Measurements from ENCODE around the gene GET3. TPM values are rescaled to one million over a fixed set of nuclear protein-coding genes. Genes with fewer than 3 reads are reported as not detected.

Gene GET3
- total and polyA plus RNA-seq, 7 experiments from 2014 or later, result 22.6 to 60.3 (median 32.0) TPM

- intact Hi-C loops (cut with micrococcal nuclease), result loop anchor here (1.0 kb wide), 3 partner anchors 9 to 81 kb away; partner anchors contain the start of gene HOOK2 (in 1 of the 2)
- Histone ChIP-seq H3K36me3 (ENCODE audit: control insufficient read depth in 2 of 3, insufficient read depth in 3 of 3, low read length in 3 of 3) (peaks cover 0 to 9% (median 4%) of the 10 kb centered on the region in 3 experiments), H3K4me1 (ENCODE audit: control insufficient read depth in 2 of 2, insufficient read depth in 2 of 2, low read length in 2 of 2) (no peaks in the 10 kb centered on the region), H3K27ac (ENCODE audit: low read depth, low read length) (no peak overlapping the region), H3K4me3 (ENCODE audit: low read length) (no peak overlapping the region), H3K9me3 (ENCODE audit: control insufficient read depth in 2 of 3, low read length in 3 of 3) (no peaks in the 10 kb centered on the region), H3K27me3 (ENCODE audit: control insufficient read depth in 2 of 2, insufficient read depth in 2 of 2, low read length in 2 of 2) (no peaks in the 10 kb centered on the region)
- no peak overlapping the region for H3K27ac Mint-ChIP-seq
- H3K36me3 Mint-ChIP-seq, result peaks cover 0 to 14% (median 0%) of the 10 kb centered on the region in 5 donors
- no peaks in the 10 kb centered on the region for H3K9me3 Mint-ChIP-seq
- DNase-seq (peak in 8 of 9 donors; percentile 64 to 89 (median 72)), ATAC-seq (peak; percentile 92)
- ChIA-PET POLR2A (interaction anchor here (0.6 to 3.8 kb wide), 12 partner anchors 9 to 197 kb away, joined by 3 to 29 read pairs (median 4); partner anchors contain the start of genes HOOK2 and JUNB), CTCF (interaction anchor here (0.6 to 7.8 kb wide), 16 partner anchors 8 to 362 kb away, joined by 3 to 121 read pairs (median 4); partner anchors contain the start of gene TNPO2)
- peaks cover 0 to 9% (median 0%) of the 10 kb centered on the region in 7 donors for H3K4me1 Mint-ChIP-seq
- peak overlapping the region in 3 of 10 donors; percentile 7 to 60 (median 44) for H3K4me3 Mint-ChIP-seq
- H3K27me3 Mint-ChIP-seq, result no peaks in the 10 kb centered on the region
These were observed 28.8 kb downstream of the GET3 start for GRCh38 chr19:12766051-12766521.

GRCh38 chr19:12767150-12767549 lies 29.9 kb downstream of the GET3 start:
- ChIA-PET POLR2A (interaction anchor here (2.9 to 3.8 kb wide), 2 partner anchors 25 to 28 kb away, joined by 18 to 29 read pairs; partner anchors contain the start of gene JUNB), CTCF (interaction anchor here (0.7 to 7.8 kb wide), 5 partner anchors 9 to 80 kb away, joined by 3 to 121 read pairs (median 10); no protein-coding TSS in a partner anchor)
- Histone ChIP-seq H3K9me3 (ENCODE audit: control insufficient read depth in 2 of 3, low read length in 3 of 3) (no peaks in the 10 kb centered on the region), H3K27me3 (ENCODE audit: control insufficient read depth in 2 of 2, insufficient read depth in 2 of 2, low read length in 2 of 2) (no peaks in the 10 kb centered on the region), H3K4me3 (ENCODE audit: low read length) (no peak overlapping the region), H3K4me1 (ENCODE audit: control insufficient read depth in 2 of 2, insufficient read depth in 2 of 2, low read length in 2 of 2) (no peaks in the 10 kb centered on the region), H3K27ac (ENCODE audit: low read depth, low read length) (no peak overlapping the region), H3K36me3 (ENCODE audit: control insufficient read depth in 2 of 3, insufficient read depth in 3 of 3, low read length in 3 of 3) (peaks cover 0 to 9% (median 4%) of the 10 kb centered on the region in 3 experiments)
- peaks cover 0 to 14% (median 0%) of the 10 kb centered on the region in 5 donors for H3K36me3 Mint-ChIP-seq
- H3K27me3 Mint-ChIP-seq, result no peaks in the 10 kb centered on the region
- H3K27ac Mint-ChIP-seq, result no peak overlapping the region
- H3K4me1 Mint-ChIP-seq, result peaks cover 0 to 10% (median 0%) of the 10 kb centered on the region in 7 donors
- DNase-seq, result no peak
- intact Hi-C loops (cut with micrococcal nuclease), result no loop called here
- ATAC-seq, result no peak
- no peaks in the 10 kb centered on the region for H3K9me3 Mint-ChIP-seq
- H3K4me3 Mint-ChIP-seq, result no peak overlapping the region

GRCh38 chr19:12767666-12768065 lies 30.4 kb downstream of the GET3 start:
- Mint-ChIP-seq H3K4me3 (no peak overlapping the region), H3K36me3 (peaks cover 0 to 14% (median 0%) of the 10 kb centered on the region in 5 donors), H3K27ac (peak overlapping the region in 1 of 9 donors; percentile 58), H3K4me1 (peaks cover 0 to 10% (median 0%) of the 10 kb centered on the region in 7 donors), H3K27me3 (no peaks in the 10 kb centered on the region), H3K9me3 (no peaks in the 10 kb centered on the region)
- H3K9me3 ChIP-seq (ENCODE audit: control insufficient read depth in 2 of 3, low read length in 3 of 3), result no peaks in the 10 kb centered on the region
- CTCF ChIA-PET, result interaction anchor here (0.7 to 7.8 kb wide), 4 partner anchors 10 to 80 kb away, joined by 3 to 121 read pairs (median 60); no protein-coding TSS in a partner anchor
- intact Hi-C loops (cut with micrococcal nuclease), result no loop called here
- no peak overlapping the region for H3K27ac ChIP-seq (ENCODE audit: low read depth, low read length)
- no peaks in the 10 kb centered on the region for H3K4me1 ChIP-seq (ENCODE audit: control insufficient read depth in 2 of 2, insufficient read depth in 2 of 2, low read length in 2 of 2)
- POLR2A ChIA-PET, result interaction anchor here (2.9 to 3.8 kb wide), 2 partner anchors 24 to 28 kb away, joined by 18 to 29 read pairs; partner anchors contain the start of gene JUNB
- H3K36me3 ChIP-seq (ENCODE audit: control insufficient read depth in 2 of 3, insufficient read depth in 3 of 3, low read length in 3 of 3), result peaks cover 0 to 9% (median 4%) of the 10 kb centered on the region in 3 experiments
- no peak overlapping the region for H3K4me3 ChIP-seq (ENCODE audit: low read length)
- DNase-seq, result no peak
- H3K27me3 ChIP-seq (ENCODE audit: control insufficient read depth in 2 of 2, insufficient read depth in 2 of 2, low read length in 2 of 2), result no peaks in the 10 kb centered on the region
- no peak for ATAC-seq

GRCh38 chr19:12769689-12770088 lies 32.4 kb downstream of the GET3 start:
- peaks cover 3% of the 10 kb centered on the region in 2 donors for H3K4me1 ChIP-seq (ENCODE audit: control insufficient read depth in 2 of 2, insufficient read depth in 2 of 2, low read length in 2 of 2)
- DNase-seq, result peak in 5 of 9 donors; percentile 37 to 46 (median 40)
- no peaks in the 10 kb centered on the region for H3K9me3 ChIP-seq (ENCODE audit: control insufficient read depth in 2 of 3, low read length in 3 of 3)
- no peak overlapping the region for H3K4me3 ChIP-seq (ENCODE audit: low read length)
- ChIA-PET CTCF (interaction anchor here (0.6 to 7.7 kb wide), 7 partner anchors 9 to 94 kb away, joined by 3 to 38 read pairs (median 4); no protein-coding TSS in a partner anchor), POLR2A (interaction anchor here (0.6 to 1.3 kb wide), 3 partner anchors 9 to 25 kb away, joined by 3 to 4 read pairs (median 4); no protein-coding TSS in a partner anchor)
- H3K36me3 ChIP-seq (ENCODE audit: control insufficient read depth in 2 of 3, insufficient read depth in 3 of 3, low read length in 3 of 3), result peaks cover 0 to 7% (median 4%) of the 10 kb centered on the region in 3 experiments
- Mint-ChIP-seq H3K4me3 (peak overlapping the region in 3 of 10 donors; percentile 23 to 51 (median 39)), H3K4me1 (peaks cover 4 to 16% (median 10%) of the 10 kb centered on the region in 7 donors), H3K36me3 (peaks cover 0 to 5% (median 0%) of the 10 kb centered on the region in 5 donors), H3K27me3 (no peaks in the 10 kb centered on the region), H3K27ac (peak overlapping the region in 1 of 9 donors; percentile 64), H3K9me3 (peaks cover 0 to under 1% (median 0%) of the 10 kb centered on the region in 11 donors)
- no peaks in the 10 kb centered on the region for H3K27me3 ChIP-seq (ENCODE audit: control insufficient read depth in 2 of 2, insufficient read depth in 2 of 2, low read length in 2 of 2)
- ATAC-seq, result peak; percentile 78
- intact Hi-C loops (cut with micrococcal nuclease), result no loop called here
- no peak overlapping the region for H3K27ac ChIP-seq (ENCODE audit: low read depth, low read length)

- Histone ChIP-seq H3K9me3 (ENCODE audit: control insufficient read depth in 2 of 3, low read length in 3 of 3) (no peaks in the 10 kb centered on the region), H3K4me3 (ENCODE audit: low read length) (no peak overlapping the region), H3K4me1 (ENCODE audit: control insufficient read depth in 2 of 2, insufficient read depth in 2 of 2, low read length in 2 of 2) (peaks cover 7% of the 10 kb centered on the region in 2 donors), H3K27me3 (ENCODE audit: control insufficient read depth in 2 of 2, insufficient read depth in 2 of 2, low read length in 2 of 2) (no peaks in the 10 kb centered on the region), H3K27ac (ENCODE audit: low read depth, low read length) (no peak overlapping the region), H3K36me3 (ENCODE audit: control insufficient read depth in 2 of 3, insufficient read depth in 3 of 3, low read length in 3 of 3) (peaks cover 0 to 5% (median 4%) of the 10 kb centered on the region in 3 experiments)
- no peak overlapping the region for H3K27ac Mint-ChIP-seq
- no peaks in the 10 kb centered on the region for H3K36me3 Mint-ChIP-seq
- no peak for ATAC-seq
- peaks cover 0 to 2% (median 0%) of the 10 kb centered on the region in 11 donors for H3K9me3 Mint-ChIP-seq
- no peak for DNase-seq
- no peaks in the 10 kb centered on the region for H3K27me3 Mint-ChIP-seq
- peaks cover 6 to 16% (median 10%) of the 10 kb centered on the region in 7 donors for H3K4me1 Mint-ChIP-seq
- H3K4me3 Mint-ChIP-seq, result no peak overlapping the region
- ChIA-PET CTCF (interaction anchor here (1.3 to 7.7 kb wide), 4 partner anchors 10 to 77 kb away, joined by 4 to 38 read pairs (median 7); no protein-coding TSS in a partner anchor), POLR2A (interaction anchor here (0.7 to 1.5 kb wide), 3 partner anchors 21 to 31 kb away, joined by 3 to 5 read pairs (median 3); partner anchors contain the start of genes JUNB and THSD8)
- intact Hi-C loops (cut with micrococcal nuclease), result no loop called here
These were observed 33.6 kb downstream of the GET3 start for GRCh38 chr19:12770922-12771321.

- Mint-ChIP-seq H3K27me3 (no peaks in the 10 kb centered on the region), H3K4me3 (no peak overlapping the region), H3K27ac (no peak overlapping the region), H3K9me3 (peaks cover 0 to 2% (median 0%) of the 10 kb centered on the region in 11 donors), H3K36me3 (no peaks in the 10 kb centered on the region), H3K4me1 (peaks cover 6 to 15% (median 9%) of the 10 kb centered on the region in 7 donors)
- ChIA-PET CTCF (interaction anchor here (0.6 to 7.7 kb wide), 2 partner anchors 12 to 39 kb away, joined by 3 to 38 read pairs; no protein-coding TSS in a partner anchor), POLR2A (interaction anchor here (1.2 to 12.9 kb wide), 2 partner anchors 12 to 22 kb away, joined by 3 to 621 read pairs; partner anchors contain the start of gene JUNB)
- DNase-seq (no peak), ATAC-seq (no peak)
- no peak overlapping the region for H3K4me3 ChIP-seq (ENCODE audit: low read length)
- no peaks in the 10 kb centered on the region for H3K27me3 ChIP-seq (ENCODE audit: control insufficient read depth in 2 of 2, insufficient read depth in 2 of 2, low read length in 2 of 2)
- H3K9me3 ChIP-seq (ENCODE audit: control insufficient read depth in 2 of 3, low read length in 3 of 3), result no peaks in the 10 kb centered on the region
- peaks cover 0 to 5% (median 4%) of the 10 kb centered on the region in 3 experiments for H3K36me3 ChIP-seq (ENCODE audit: control insufficient read depth in 2 of 3, insufficient read depth in 3 of 3, low read length in 3 of 3)
- H3K4me1 ChIP-seq (ENCODE audit: control insufficient read depth in 2 of 2, insufficient read depth in 2 of 2, low read length in 2 of 2), result peaks cover 7 to 9% of the 10 kb centered on the region in 2 donors
- no peak overlapping the region for H3K27ac ChIP-seq (ENCODE audit: low read depth, low read length)
- intact Hi-C loops (cut with micrococcal nuclease), result no loop called here
These were observed 35.0 kb downstream of the GET3 start for GRCh38 chr19:12772323-12772722.
